Measurements from ENCODE around the gene CWC27.
"Not testable (repeated sequence)": the region's sequence is repeated elsewhere in the genome, so short reads cannot be mapped to it uniquely, and the experiment has no call there.

Gene CWC27

DNA sequence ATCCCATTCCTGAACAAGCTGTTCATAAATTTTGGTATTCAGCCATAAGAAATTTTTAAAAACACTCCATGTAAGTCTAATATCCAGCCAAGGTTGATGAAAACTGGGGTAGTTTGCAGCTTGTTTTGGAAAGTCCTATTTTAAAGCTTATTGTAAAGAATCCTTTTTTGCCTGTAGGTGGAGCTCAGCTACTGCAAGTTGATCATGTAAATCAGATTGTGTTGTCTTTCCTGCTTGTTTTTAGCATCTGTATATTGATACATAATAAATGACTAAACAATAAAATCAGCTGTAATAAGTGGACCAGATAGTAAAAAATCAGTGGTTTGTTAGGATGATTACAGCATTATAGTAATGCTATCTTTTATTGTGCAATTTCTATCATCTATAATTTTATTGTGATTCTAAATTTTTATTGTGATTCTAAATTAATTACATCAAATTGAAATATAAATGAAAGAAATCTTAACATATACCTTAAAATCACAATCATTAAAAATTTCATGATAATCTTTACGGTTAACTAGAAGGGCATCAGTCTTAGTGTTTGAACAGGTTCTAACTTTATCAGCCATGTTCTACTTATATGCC lies 42.4 kb downstream of the CWC27 start:
- Mint-ChIP-seq H3K4me1 (peaks cover 6% of the 10 kb centered on the region), H3K9me3 (no peaks in the 10 kb centered on the region), H3K27me3 (no peaks in the 10 kb centered on the region), H3K4me3 (no peak overlapping the region), H3K36me3 (peaks cover 29% of the 10 kb centered on the region), H3K27ac (no peak overlapping the region)
- ATAC-seq: no peak

- peak overlapping the region; percentile 15 for H3K27ac Mint-ChIP-seq
- ATAC-seq: peak; percentile 87
- no peak overlapping the region for H3K4me3 Mint-ChIP-seq
- H3K36me3 Mint-ChIP-seq: peaks cover 38% of the 10 kb centered on the region
- H3K27me3 Mint-ChIP-seq: no peaks in the 10 kb centered on the region
- H3K9me3 Mint-ChIP-seq: no peaks in the 10 kb centered on the region
- H3K4me1 Mint-ChIP-seq: peaks cover 6% of the 10 kb centered on the region
Observed at GRCh38 chr5:64814073-64814472, 45.3 kb downstream of the CWC27 start.

- no peak overlapping the region for H3K4me3 Mint-ChIP-seq
- no peak for ATAC-seq
- H3K9me3 Mint-ChIP-seq: no peaks in the 10 kb centered on the region
- no peaks in the 10 kb centered on the region for H3K27me3 Mint-ChIP-seq
- peaks cover 23% of the 10 kb centered on the region for H3K4me1 Mint-ChIP-seq
- no peak overlapping the region for H3K27ac Mint-ChIP-seq
- peaks cover 45% of the 10 kb centered on the region for H3K36me3 Mint-ChIP-seq
Observed at GRCh38 chr5:64818245-64818644, 49.5 kb downstream of the CWC27 start.

DNA sequence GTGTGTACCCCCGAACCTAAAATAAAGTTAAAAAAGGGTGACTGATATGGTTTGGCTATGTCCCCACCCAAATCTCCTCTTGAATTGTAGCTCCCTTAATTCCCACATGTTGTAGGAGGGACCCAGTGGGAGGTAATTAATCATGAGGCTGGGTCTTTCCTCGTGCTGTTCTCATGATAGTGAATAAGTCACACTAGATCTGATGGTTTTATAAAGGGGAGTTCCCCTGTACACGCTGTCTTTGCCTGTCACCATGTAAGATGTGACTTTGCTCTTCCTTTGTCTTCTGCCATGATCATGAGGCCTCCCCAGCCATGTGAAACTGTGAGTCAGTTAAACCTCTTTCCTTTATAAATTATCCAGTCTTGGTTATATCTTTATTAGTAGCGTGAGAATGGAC lies 50.6 kb downstream of the CWC27 start:
- not testable (repeated sequence) for H3K9me3 Mint-ChIP-seq, ATAC-seq, H3K4me3 Mint-ChIP-seq, H3K27me3 Mint-ChIP-seq, H3K27ac Mint-ChIP-seq
- Mint-ChIP-seq H3K36me3 (peaks cover 39% of the 10 kb centered on the region), H3K4me1 (peaks cover 17% of the 10 kb centered on the region)

DNA sequence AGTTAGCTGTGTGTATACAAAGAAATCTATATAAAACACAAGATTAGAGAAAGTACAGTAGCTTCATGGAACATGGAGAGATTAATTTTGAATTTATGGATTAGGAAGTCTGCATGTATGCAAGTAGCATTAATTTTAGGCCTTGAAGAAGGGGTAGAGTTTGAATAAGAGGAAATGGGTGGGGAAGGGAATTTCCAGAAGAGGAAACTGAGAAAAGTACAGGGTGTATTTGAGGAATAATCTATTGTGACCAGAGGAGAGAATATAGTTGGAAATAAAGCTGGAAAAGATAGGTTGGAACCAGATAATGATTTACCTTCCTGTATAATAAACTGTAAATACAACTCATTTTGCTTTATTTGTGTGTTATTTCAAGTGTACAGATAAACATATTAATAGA lies 53.6 kb downstream of the CWC27 start:
- Mint-ChIP-seq H3K36me3 (peaks cover 28% of the 10 kb centered on the region), H3K27me3 (no peaks in the 10 kb centered on the region), H3K4me3 (no peak overlapping the region), H3K9me3 (no peaks in the 10 kb centered on the region), H3K27ac (peak overlapping the region; percentile 5), H3K4me1 (peaks cover 28% of the 10 kb centered on the region)
- ATAC-seq: no peak

GRCh38 chr5:64826541-64826940 lies 57.8 kb downstream of the CWC27 start:
- Mint-ChIP-seq H3K9me3 (no peaks in the 10 kb centered on the region), H3K27ac (no peak overlapping the region), H3K27me3 (no peaks in the 10 kb centered on the region), H3K4me3 (no peak overlapping the region), H3K4me1 (peaks cover 22% of the 10 kb centered on the region), H3K36me3 (peaks cover 20% of the 10 kb centered on the region)
- no peak for ATAC-seq

GRCh38 chr5:64827703-64828102 lies 59.0 kb downstream of the CWC27 start:
- Mint-ChIP-seq H3K27me3 (no peaks in the 10 kb centered on the region), H3K36me3 (peaks cover 13% of the 10 kb centered on the region), H3K4me3 (no peak overlapping the region), H3K4me1 (peaks cover 11% of the 10 kb centered on the region), H3K27ac (no peak overlapping the region), H3K9me3 (no peaks in the 10 kb centered on the region)
- ATAC-seq: no peak

- H3K9me3 Mint-ChIP-seq, H3K4me1 Mint-ChIP-seq, H3K27ac Mint-ChIP-seq, H3K36me3 Mint-ChIP-seq, H3K4me3 Mint-ChIP-seq, ATAC-seq, H3K27me3 Mint-ChIP-seq: not testable (repeated sequence)
Observed at GRCh38 chr5:64830650-64831049, 61.9 kb downstream of the CWC27 start.

- peaks cover 9% of the 10 kb centered on the region for H3K36me3 Mint-ChIP-seq
- no peak overlapping the region for H3K27ac Mint-ChIP-seq
- no peak for ATAC-seq
- H3K4me1 Mint-ChIP-seq: no peaks in the 10 kb centered on the region
- H3K9me3 Mint-ChIP-seq: no peaks in the 10 kb centered on the region
- no peaks in the 10 kb centered on the region for H3K27me3 Mint-ChIP-seq
- H3K4me3 Mint-ChIP-seq: no peak overlapping the region
Observed at GRCh38 chr5:64831996-64832395, 63.3 kb downstream of the CWC27 start.

DNA sequence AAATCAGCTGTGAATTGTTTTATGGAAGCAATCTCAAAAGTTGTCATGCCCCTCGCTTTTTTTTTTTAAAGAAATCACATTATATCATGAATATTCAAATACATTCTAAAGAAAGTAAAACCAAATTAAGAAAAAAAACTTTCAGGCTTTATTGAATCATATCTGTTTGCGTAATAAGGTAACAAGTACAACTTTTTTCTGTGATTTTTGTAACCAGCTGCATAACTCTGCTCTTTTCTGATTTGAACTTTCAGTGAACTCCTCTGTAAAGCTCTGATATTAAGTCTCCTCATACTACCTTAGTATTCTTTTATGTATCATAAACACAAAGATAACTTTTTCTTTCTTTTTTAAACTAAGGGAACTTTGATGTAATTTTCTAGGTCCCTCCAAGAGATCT lies 65.3 kb downstream of the CWC27 start:
- H3K36me3 Mint-ChIP-seq: peaks cover 12% of the 10 kb centered on the region
- no peaks in the 10 kb centered on the region for H3K27me3 Mint-ChIP-seq
- no peaks in the 10 kb centered on the region for H3K4me1 Mint-ChIP-seq
- no peak for ATAC-seq
- no peak overlapping the region for H3K27ac Mint-ChIP-seq
- no peak overlapping the region for H3K4me3 Mint-ChIP-seq
- H3K9me3 Mint-ChIP-seq: peaks cover under 1% of the 10 kb centered on the region

DNA sequence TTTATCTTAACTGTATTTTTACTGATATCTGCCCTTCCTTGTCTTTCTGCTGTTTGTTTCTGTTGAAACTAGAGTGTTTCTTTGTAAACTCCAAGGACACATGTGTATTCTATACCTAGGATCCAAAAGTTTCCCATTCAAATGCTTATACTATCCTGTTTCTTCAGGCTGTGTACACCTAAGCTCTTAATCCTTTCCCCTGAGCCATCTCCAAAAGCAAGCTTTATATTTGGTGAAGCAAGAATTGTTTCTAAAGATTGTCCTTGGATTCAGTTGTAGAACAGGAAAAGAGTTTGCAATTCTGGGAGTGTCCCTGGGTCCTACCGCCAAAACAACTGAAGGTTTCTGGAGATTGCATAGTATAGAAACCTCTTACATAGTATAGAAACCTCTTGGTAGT lies 65.9 kb downstream of the CWC27 start:
- H3K27me3 Mint-ChIP-seq: no peaks in the 10 kb centered on the region

DNA sequence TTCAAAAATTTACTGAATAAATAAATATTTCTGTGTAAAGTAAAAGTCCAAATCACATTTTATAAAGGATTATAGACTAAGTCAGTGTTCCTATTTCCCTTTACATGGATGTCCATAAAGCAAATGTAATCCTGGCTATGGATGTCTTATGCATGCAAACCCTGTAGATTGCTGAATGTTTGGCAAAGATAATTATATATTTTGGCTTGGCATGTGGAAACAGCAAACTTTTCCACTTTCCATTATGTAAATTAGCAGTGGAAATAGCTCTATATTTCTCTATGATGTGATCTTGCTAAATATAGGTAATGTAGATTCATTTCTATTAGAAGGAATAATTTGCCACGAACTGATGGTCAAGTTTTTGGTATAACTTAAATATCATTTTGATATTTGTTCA lies 66.5 kb downstream of the CWC27 start:
- Mint-ChIP-seq H3K27me3 (no peaks in the 10 kb centered on the region), H3K4me3 (no peak overlapping the region), H3K27ac (no peak overlapping the region), H3K4me1 (no peaks in the 10 kb centered on the region), H3K36me3 (peaks cover 16% of the 10 kb centered on the region), H3K9me3 (peaks cover 5% of the 10 kb centered on the region)
- ATAC-seq: no peak

More for the DNA sequence above, 65.9 kb downstream of the CWC27 start:
- H3K27ac Mint-ChIP-seq: no peak overlapping the region
- peaks cover 3% of the 10 kb centered on the region for H3K9me3 Mint-ChIP-seq
- H3K4me3 Mint-ChIP-seq: no peak overlapping the region
- H3K4me1 Mint-ChIP-seq: no peaks in the 10 kb centered on the region
- no peak for ATAC-seq
- peaks cover 16% of the 10 kb centered on the region for H3K36me3 Mint-ChIP-seq

- Mint-ChIP-seq H3K27ac (no peak overlapping the region), H3K9me3 (peaks cover 7% of the 10 kb centered on the region), H3K4me1 (no peaks in the 10 kb centered on the region), H3K27me3 (no peaks in the 10 kb centered on the region), H3K36me3 (peaks cover 26% of the 10 kb centered on the region), H3K4me3 (no peak overlapping the region)
- no peak for ATAC-seq
Observed at GRCh38 chr5:64836190-64836755, 67.5 kb downstream of the CWC27 start.

DNA sequence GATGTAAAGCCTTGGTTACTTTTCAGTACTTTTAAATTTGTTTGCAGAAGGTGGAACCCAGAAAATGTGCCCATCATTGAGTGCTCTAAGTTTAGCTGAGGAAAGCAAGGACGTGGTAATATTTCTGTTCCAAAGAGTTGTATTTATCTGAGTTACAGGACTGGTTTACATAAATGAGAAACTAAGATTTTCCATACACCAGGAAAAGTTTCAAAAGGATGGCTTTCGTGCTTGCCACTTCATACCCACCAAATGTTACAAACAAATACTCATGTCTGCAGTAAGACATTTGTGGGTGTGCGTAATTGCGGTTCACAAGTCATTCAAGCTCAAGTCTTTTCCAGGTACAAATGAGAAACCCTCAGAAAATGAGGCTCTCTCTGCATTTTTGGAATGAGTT lies 68.1 kb downstream of the CWC27 start:
- H3K27me3 Mint-ChIP-seq: no peaks in the 10 kb centered on the region
- H3K9me3 Mint-ChIP-seq: peaks cover 7% of the 10 kb centered on the region
- H3K27ac Mint-ChIP-seq: no peak overlapping the region
- H3K36me3 Mint-ChIP-seq: peaks cover 31% of the 10 kb centered on the region
- H3K4me1 Mint-ChIP-seq: no peaks in the 10 kb centered on the region
- H3K4me3 Mint-ChIP-seq: no peak overlapping the region
- no peak for ATAC-seq

GRCh38 chr5:64838376-64838775 lies 69.6 kb downstream of the CWC27 start:
- no peaks in the 10 kb centered on the region for H3K27me3 Mint-ChIP-seq
- no peak for ATAC-seq

DNA sequence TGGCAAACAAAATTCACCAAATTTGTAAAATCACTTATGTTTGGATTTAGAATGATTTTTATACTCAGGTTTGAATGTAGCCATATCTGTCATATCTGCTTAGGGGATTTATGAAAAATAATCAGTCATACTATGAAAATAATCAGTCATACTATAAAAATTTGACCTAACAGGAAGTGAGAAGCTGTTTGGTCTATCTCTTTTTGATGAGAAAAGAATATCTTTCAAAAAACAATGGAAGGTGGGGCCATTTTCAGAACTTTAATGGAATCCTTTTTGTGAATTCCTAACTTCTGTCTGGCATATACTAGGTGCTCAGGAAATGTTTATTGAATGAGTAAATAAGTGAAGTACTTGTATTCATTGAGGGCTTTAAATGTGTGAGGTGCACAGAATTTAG lies 70.1 kb downstream of the CWC27 start:
- no peak overlapping the region for H3K4me3 Mint-ChIP-seq

More at GRCh38 chr5:64838376-64838775, 69.6 kb downstream of the CWC27 start:
- Mint-ChIP-seq H3K4me3 (no peak overlapping the region), H3K9me3 (peaks cover 7% of the 10 kb centered on the region), H3K4me1 (no peaks in the 10 kb centered on the region), H3K36me3 (peaks cover 41% of the 10 kb centered on the region), H3K27ac (no peak overlapping the region)

More for the DNA sequence above, 70.1 kb downstream of the CWC27 start:
- Mint-ChIP-seq H3K9me3 (peaks cover 7% of the 10 kb centered on the region), H3K4me1 (no peaks in the 10 kb centered on the region), H3K27ac (no peak overlapping the region), H3K27me3 (no peaks in the 10 kb centered on the region), H3K36me3 (peaks cover 45% of the 10 kb centered on the region)
- ATAC-seq: no peak

Data from stimulated activated memory B cell treated with anti-CD40 and anti-IgM and Interleukin-4, amounts not matched to agents 10 μg/mL and 1 μg/mL and 100 μg/mL, for 72 hours (primary cell).